IMR-90 (cell line): Measurements from ENCODE around the gene FGB. TPM values are rescaled to one million over a fixed set of nuclear protein-coding genes. Genes with fewer than 3 reads are reported as not detected.

Experiments
- ATAC-seq: fragments of 200-7000 bp; cut with Tn5 transposase; 2 replicates; pipeline ENCODE4 v1.9.1; 2020; ENCODE audit warnings: low read depth, mild to moderate bottlenecking, moderate library complexity
- BruUV-seq: library from RNA; stranded (reverse); fragments of 400-500 nt; replicated peaks from 2 replicates; lab custom pipeline; 2021; lab: Mats Ljungman, UMichigan
- CTCF ChIA-PET: fragments of 300-600 bp; formaldehyde crosslinking; extraction: SDS; loops from one replicate; lab custom pipeline; 2021; ENCODE audit warnings: antibody characterized with exemption; lab: Yijun Ruan, JAX
- POLR2A ChIA-PET: fragments of 300-600 bp; sonication (Branson Sonifier 250); formaldehyde crosslinking; loops from one replicate; lab custom pipeline; 2022; ENCODE audit warnings: antibody characterized with exemption; ENCODE audit not compliant: unreplicated experiment; lab: Charles Lee
- DNase-seq: peaks from one replicate; pipeline ENCODE4 v3.0.0; 2013
- H2AFZ ChIP-seq: replicated peaks from 2 replicates; pipeline ENCODE3; 2013; ENCODE audit warnings: low read length, mild to moderate bottlenecking; ENCODE audit not compliant: poor library complexity
- H2AK5ac ChIP-seq: 2 replicates; pipeline ENCODE4 v1.6.1; 2013; ENCODE audit warnings: low read depth, low read length, inconsistent platforms
- H2AK9ac ChIP-seq: replicated peaks from 2 replicates; pipeline ENCODE3; 2013; ENCODE audit warnings: mild to moderate bottlenecking, low read depth, low read length, moderate library complexity; ENCODE audit not compliant: poor library complexity
- H2BK120ac ChIP-seq: 2 replicates; pipeline ENCODE4 v1.6.1; 2013; ENCODE audit warnings: low read depth, low read length, inconsistent platforms
- H2BK15ac ChIP-seq: 3 replicates; pipeline ENCODE4 v1.6.1; 2013; ENCODE audit warnings: low read depth, low read length, inconsistent platforms
- H2BK20ac ChIP-seq: 2 replicates; pipeline ENCODE4 v1.6.1; 2013; ENCODE audit warnings: low read depth, mild to moderate bottlenecking, inconsistent platforms, low read length, moderate library complexity
- H2BK5ac ChIP-seq: 2 replicates; pipeline ENCODE4 v1.6.1; 2013; ENCODE audit warnings: mild to moderate bottlenecking, low read depth, low read length, inconsistent platforms; ENCODE audit not compliant: poor library complexity, severe bottlenecking
- H3K14ac ChIP-seq: replicated peaks from 2 replicates; pipeline ENCODE4 v1.6.1; 2013; ENCODE audit warnings: low read depth, low read length, inconsistent platforms
- H3K18ac ChIP-seq: 2 replicates; pipeline ENCODE4 v1.6.1; 2013; ENCODE audit warnings: low read depth, low read length, control low read depth
- H3K23ac ChIP-seq: 2 replicates; pipeline ENCODE4 v1.6.1; 2013; ENCODE audit warnings: low read depth, low read length, inconsistent platforms
- H3K27ac ChIP-seq: 2 replicates; pipeline ENCODE4 v1.5.1; 2013; ENCODE audit warnings: mild to moderate bottlenecking, control low read depth, low read length; ENCODE audit not compliant: insufficient read depth
- H3K27me3 ChIP-seq: 2 replicates; pipeline ENCODE4 v1.6.1; 2013; ENCODE audit warnings: low read length; ENCODE audit not compliant: control insufficient read depth, insufficient read depth
- H3K36me3 ChIP-seq: 2 replicates; pipeline ENCODE4 v1.6.1; 2013; ENCODE audit warnings: low read length, mixed read lengths; ENCODE audit not compliant: control insufficient read depth, insufficient read depth
- H3K4ac ChIP-seq: 2 replicates; pipeline ENCODE4 v1.6.1; 2013; ENCODE audit warnings: low read depth, low read length, inconsistent platforms
- H3K4me1 ChIP-seq: 2 replicates; pipeline ENCODE4 v1.6.1; 2013; ENCODE audit warnings: low read length, mixed read lengths; ENCODE audit not compliant: control insufficient read depth, insufficient read depth
- H3K4me2 ChIP-seq: 2 replicates; pipeline ENCODE4 v1.6.1; 2013; ENCODE audit warnings: low read depth, mild to moderate bottlenecking, control low read depth, low read length, moderate library complexity
- H3K4me3 ChIP-seq: 2 replicates; pipeline ENCODE4 v1.5.1; 2013; ENCODE audit warnings: low read depth, mild to moderate bottlenecking, control low read depth, low read length, moderate library complexity; ENCODE audit not compliant: insufficient read depth
- H3K56ac ChIP-seq: 2 replicates; pipeline ENCODE4 v1.6.1; 2013; ENCODE audit warnings: low read length, inconsistent platforms; ENCODE audit not compliant: insufficient read depth; ENCODE audit errors: extremely low read depth
- H3K79me1 ChIP-seq, 2 experiments: 2 replicates each; pipeline ENCODE4 v1.6.1; 2013; ENCODE audit warnings: low read length in 2 of 2, inconsistent platforms in 1 of 2, low read depth in 1 of 2
- H3K9ac ChIP-seq: 2 replicates; pipeline ENCODE4 v1.6.1; 2013; ENCODE audit warnings: low read depth, low read length, control low read depth
- H3K9me1 ChIP-seq: 2 replicates; pipeline ENCODE4 v1.6.1; 2013; ENCODE audit warnings: low read length, inconsistent platforms; ENCODE audit not compliant: insufficient read depth
- H3K9me3 ChIP-seq: 2 replicates; pipeline ENCODE4 v1.6.1; 2013; ENCODE audit warnings: low read length; ENCODE audit not compliant: control insufficient read depth, insufficient read depth
- H4K20me1 ChIP-seq: 2 replicates; pipeline ENCODE4 v1.6.1; 2013; ENCODE audit warnings: low read length, inconsistent platforms; ENCODE audit not compliant: insufficient read depth
- H4K5ac ChIP-seq: 2 replicates; pipeline ENCODE4 v1.6.1; 2013; ENCODE audit warnings: mild to moderate bottlenecking, low read depth, low read length, control low read depth
- H4K8ac ChIP-seq, 2 experiments: 2 replicates each; pipeline ENCODE4 v1.6.1; 2013; ENCODE audit warnings: low read depth in 2 of 2, low read length in 2 of 2, control low read depth in 1 of 2, inconsistent platforms in 1 of 2
- H4K91ac ChIP-seq: 2 replicates; pipeline ENCODE4 v1.6.1; 2013; ENCODE audit warnings: low read depth, low read length, inconsistent platforms; ENCODE audit not compliant: insufficient read depth
- CEBPB ChIP-seq: IDR thresholded peaks from 2 replicates; pipeline ENCODE4 v1.6.1; 2012; ENCODE audit warnings: low read depth, low read length, improper control_type of control experiment
- ELK1 ChIP-seq: fragments of 150-350 bp; IDR thresholded peaks from 2 replicates; pipeline ENCODE4 v1.6.1; 2016; ENCODE audit warnings: low read depth, mild to moderate bottlenecking, low read length, moderate library complexity, borderline replicate concordance
- WGBS, 2 experiments: methylation state at CpG; one replicate each; pipeline versions ENCODE4 v1.1.5 to v1.1.7; 2013; ENCODE audit warnings: missing lambda C conversion rate in 2 of 2; ENCODE audit not compliant: insufficient read length in 1 of 2; ENCODE audit errors: extremely low coverage in 2 of 2; 5-methylcytosine and 5-hydroxymethylcytosine counted together
- dilution Hi-C: fragments of 300-500 bp; cut with HindIII; formaldehyde crosslinking; loops from one replicate; pipeline ENCODE4 v1.14.3; 2018; ENCODE audit warnings: low sequenced_read_pairs; ENCODE audit not compliant: unreplicated experiment
- in situ Hi-C: fragments of 300-500 bp; cut with MboI; formaldehyde crosslinking; loops from 3 replicates; pipeline ENCODE4 v1.14.3; 2019; ENCODE audit warnings: low sequenced_read_pairs, inconsistent platforms, mixed read lengths
- intact Hi-C: fragments of 100-400 bp; cut with micrococcal nuclease; formaldehyde crosslinking; loops from 2 replicates; pipeline ENCODE4 v1.10.0; 2022
- polyA plus RNA-seq, 3 experiments: library from polyadenylated mRNA; depleted of rRNA; stranded (reverse); fragments of >200 nt; gene quantifications; 2 replicates each; pipeline ENCODE4 v1.2.3, GENCODE V29; 2012; ENCODE audit warnings: low replicate concordance in 1 of 3
- total RNA-seq: library from RNA; depleted of rRNA; stranded (reverse); fragments of >200 nt; gene quantifications from 2 replicates; pipeline ENCODE4 v1.2.3, GENCODE V29; 2012

The FGB gene
- total and polyA plus RNA-seq, 2 of the 4 experiments (the other 2 are of a cell fraction): not detected

GRCh38 chr4:154526151-154526550 is 36.7 kb upstream of the FGB start:
- BruUV-seq: no TSS peak
- ChIA-PET POLR2A (no interaction called here), CTCF (no interaction called here)
- in situ Hi-C loops: no loop called here
- no peak overlapping the region for H3K23ac ChIP-seq
- no peak overlapping the region for H4K8ac ChIP-seq
- no peak overlapping the region for H2AFZ ChIP-seq
- no peak overlapping the region for H2BK20ac ChIP-seq
- no peak overlapping the region for H3K4ac ChIP-seq
- no peaks in the 10 kb centered on the region for H3K9me3 ChIP-seq
- dilution Hi-C loops: no loop called here
- no peak overlapping the region for H3K56ac ChIP-seq
- ATAC-seq (no peak), DNase-seq (no peak)
- no peak overlapping the region for H2BK120ac ChIP-seq
- no peaks in the 10 kb centered on the region for H4K20me1 ChIP-seq
- no CpG with 5 or more reads among the region's 2 CpGs for WGBS, 2 experiments
- no peak overlapping the region for H4K5ac ChIP-seq
- H3K4me2 ChIP-seq: no peak overlapping the region
- no peak overlapping the region for H2BK15ac ChIP-seq
- H3K27me3 ChIP-seq: no peaks in the 10 kb centered on the region; the same call in 1 of the 2 replicates
- no peak overlapping the region for H2AK9ac ChIP-seq
- no peak overlapping the region for H3K27ac ChIP-seq
- H3K18ac ChIP-seq: no peak overlapping the region
- no peaks in the 10 kb centered on the region for H3K9me1 ChIP-seq
- no peak overlapping the region for H2BK5ac ChIP-seq
- intact Hi-C loops: no loop called here
- H3K9ac ChIP-seq: no peak overlapping the region
- no peaks in the 10 kb centered on the region for H3K4me1 ChIP-seq
- no peaks in the 10 kb centered on the region for H3K79me1 ChIP-seq
- H3K14ac ChIP-seq: no peak overlapping the region
- H2AK5ac ChIP-seq: no peak overlapping the region
- H4K91ac ChIP-seq: no peak overlapping the region
- H3K4me3 ChIP-seq: no peak overlapping the region
- TF ChIP-seq ELK1: no peak
- TF ChIP-seq CEBPB: peak; percentile 61
- H3K36me3 ChIP-seq: no peaks in the 10 kb centered on the region
